Measurements from ENCODE around the gene MVK. TPM values are rescaled to one million over a fixed set of nuclear protein-coding genes. Genes with fewer than 3 reads are reported as not detected.
A peak's percentile ranks its signal among the peaks of the same experiment; 100 is the strongest.

The MVK gene
- polyA plus RNA-seq, 3 donors = 1.1 to 3.8 (median 1.6) TPM

GRCh38 chr12:109544955-109545531 lies 28.6 kb upstream of the MVK start:
- no peak overlapping the region for H3K27ac ChIP-seq (ENCODE audit: low read depth in 1 of 2, low read length in 2 of 2)
- no peak for DNase-seq
- no peaks in the 10 kb centered on the region for H3K9me3 Mint-ChIP-seq
- no peak overlapping the region for H2AFZ ChIP-seq (ENCODE audit: insufficient read depth, low read depth, low read length, poor library complexity, severe bottlenecking)
- no peaks in the 10 kb centered on the region for H3K9me3 ChIP-seq (replicated peaks in 1 of 2; ENCODE audit: control insufficient read depth in 1 of 2, insufficient read depth in 1 of 2, low read length in 2 of 2)
- WGBS (ENCODE audit: insufficient coverage) = 34% methylated on average over 5 of the region's 7 CpGs
- no peaks in the 10 kb centered on the region for H3K79me2 ChIP-seq (ENCODE audit: insufficient read depth, low read length)
- H4K20me1 ChIP-seq (ENCODE audit: insufficient read depth, low read length) = no peaks in the 10 kb centered on the region
- no peaks in the 10 kb centered on the region for H3K4me1 ChIP-seq (ENCODE audit: control insufficient read depth in 1 of 2, insufficient read depth in 2 of 2, low read length in 2 of 2)
- peaks cover 7 to 15% (median 13%) of the 10 kb centered on the region in 3 donors for H3K27me3 Mint-ChIP-seq (ENCODE audit: low read depth in 3 of 3)
- no peaks in the 10 kb centered on the region for H3K36me3 ChIP-seq (replicated peaks in 1 of 2; ENCODE audit: control insufficient read depth in 1 of 2, insufficient read depth in 2 of 2, low read length in 2 of 2)
- peaks cover 0 to 6% of the 10 kb centered on the region in 2 donors for H3K27me3 ChIP-seq (ENCODE audit: control insufficient read depth in 2 of 2, insufficient read depth in 2 of 2, low read length in 2 of 2)
- H3K27ac Mint-ChIP-seq = no peak overlapping the region
- H3K4me3 Mint-ChIP-seq = no peak overlapping the region
- no peak overlapping the region for H3K9ac ChIP-seq (ENCODE audit: insufficient read depth, low read length, poor library complexity, severe bottlenecking)
- H3K4me2 ChIP-seq (replicated peaks; ENCODE audit: extremely low read depth, low read length, poor library complexity, severe bottlenecking) = no peak overlapping the region
- no peak for TF ChIP-seq CTCF (IDR thresholded peaks at IDR 0.05)
- H3K4me3 ChIP-seq (replicated peaks in 1 of 3; ENCODE audit: low read depth in 2 of 3, low read length in 3 of 3) = no peak overlapping the region
- no peaks in the 10 kb centered on the region for H3K36me3 Mint-ChIP-seq
- H3K4me1 Mint-ChIP-seq = peaks cover 6% of the 10 kb centered on the region
- intact Hi-C loops (cut with micrococcal nuclease) = no loop called here

GRCh38 chr12:109545826-109546225 lies 27.8 kb upstream of the MVK start:
- Histone ChIP-seq H2AFZ (ENCODE audit: insufficient read depth, low read depth, low read length, poor library complexity, severe bottlenecking) (no peak overlapping the region), H4K20me1 (ENCODE audit: insufficient read depth, low read length) (no peaks in the 10 kb centered on the region), H3K27me3 (ENCODE audit: control insufficient read depth in 2 of 2, insufficient read depth in 2 of 2, low read length in 2 of 2) (peaks cover 0 to 6% of the 10 kb centered on the region in 2 donors), H3K4me2 (replicated peaks; ENCODE audit: extremely low read depth, low read length, poor library complexity, severe bottlenecking) (no peak overlapping the region), H3K9ac (ENCODE audit: insufficient read depth, low read length, poor library complexity, severe bottlenecking) (peak overlapping the region; percentile 8), H3K4me3 (replicated peaks in 1 of 3; ENCODE audit: low read depth in 2 of 3, low read length in 3 of 3) (no peak overlapping the region), H3K9me3 (replicated peaks in 1 of 2; ENCODE audit: control insufficient read depth in 1 of 2, insufficient read depth in 1 of 2, low read length in 2 of 2) (no peaks in the 10 kb centered on the region), H3K36me3 (replicated peaks in 1 of 2; ENCODE audit: control insufficient read depth in 1 of 2, insufficient read depth in 2 of 2, low read length in 2 of 2) (no peaks in the 10 kb centered on the region), H3K27ac (ENCODE audit: low read depth in 1 of 2, low read length in 2 of 2) (no peak overlapping the region), H3K79me2 (ENCODE audit: insufficient read depth, low read length) (no peaks in the 10 kb centered on the region), H3K4me1 (ENCODE audit: control insufficient read depth in 1 of 2, insufficient read depth in 2 of 2, low read length in 2 of 2) (no peaks in the 10 kb centered on the region)
- H3K9me3 Mint-ChIP-seq = no peaks in the 10 kb centered on the region
- H3K36me3 Mint-ChIP-seq = no peaks in the 10 kb centered on the region
- WGBS (ENCODE audit: insufficient coverage) = no CpG with 5 or more reads among the region's 5 CpGs
- intact Hi-C loops (cut with micrococcal nuclease) = no loop called here
- DNase-seq = no peak
- H3K27ac Mint-ChIP-seq = no peak overlapping the region
- peaks cover 6% of the 10 kb centered on the region for H3K4me1 Mint-ChIP-seq
- peaks cover 7 to 17% (median 16%) of the 10 kb centered on the region in 3 donors for H3K27me3 Mint-ChIP-seq (ENCODE audit: low read depth in 3 of 3)
- no peak overlapping the region for H3K4me3 Mint-ChIP-seq
- TF ChIP-seq CTCF (IDR thresholded peaks at IDR 0.05) = no peak

Data from CD14-positive monocyte (primary cell).